NOMO-1 treated with dmso at 0.1 percent for 144 hours (cell line): ENCODE data around the gene KIAA0232.
A peak's percentile ranks its signal among the peaks of the same experiment; 100 is the strongest.
"Not testable (repeated sequence)": the region's sequence is repeated elsewhere in the genome, so short reads cannot be mapped to it uniquely, and the experiment has no call there.

ENCODE experiments used
- DNase-seq: peaks from one replicate; lab custom pipeline; 2025; ENCODE audit not compliant: unreplicated experiment; lab: John Stamatoyannopoulos, UW

KIAA0232 gene

DNA sequence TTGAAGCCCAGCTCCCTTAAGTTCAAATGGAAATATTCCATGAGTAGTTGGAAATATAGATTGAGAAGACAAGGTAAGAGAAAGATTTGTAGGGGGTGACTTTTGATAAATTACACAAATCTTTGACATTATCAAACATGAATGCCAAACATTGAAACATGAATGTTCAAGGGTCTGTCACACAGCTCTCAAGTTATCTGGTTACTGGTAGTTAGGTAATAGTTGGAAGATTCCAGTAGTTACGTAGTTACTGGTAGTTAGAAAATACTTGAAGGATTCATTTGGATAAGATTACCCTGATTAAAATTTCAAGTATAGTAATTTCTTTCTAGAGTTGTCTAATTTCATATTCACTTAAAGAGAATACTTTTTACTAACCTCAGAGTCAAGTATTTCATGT is 20.7 kb downstream of the KIAA0232 start:
- no peak for DNase-seq

GRCh38 chr4:6804082-6804752 is 21.7 kb downstream of the KIAA0232 start:
- DNase-seq = no peak

- DNase-seq = peak; percentile 8
These were observed 24.5 kb downstream of the KIAA0232 start for GRCh38 chr4:6806924-6807626.

DNA sequence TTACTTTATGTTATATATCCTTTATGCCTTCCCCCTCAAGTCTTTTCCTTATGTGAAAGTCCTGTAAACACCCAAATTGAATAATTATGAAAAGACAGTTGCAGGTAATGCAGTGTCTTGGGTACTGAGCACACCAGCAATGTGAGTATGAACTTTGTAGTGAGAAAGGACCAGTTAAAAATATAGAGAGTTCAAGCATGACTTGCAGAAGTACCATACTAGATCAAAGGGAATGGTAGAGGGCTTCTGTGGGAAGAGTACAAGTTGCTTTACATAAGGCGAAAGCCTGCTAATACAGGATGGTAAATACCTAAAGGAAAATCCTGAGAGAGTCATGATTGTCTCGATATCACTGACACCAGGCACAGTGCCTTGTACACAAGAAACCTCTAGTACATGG is 25.7 kb downstream of the KIAA0232 start:
- no peak for DNase-seq

DNA sequence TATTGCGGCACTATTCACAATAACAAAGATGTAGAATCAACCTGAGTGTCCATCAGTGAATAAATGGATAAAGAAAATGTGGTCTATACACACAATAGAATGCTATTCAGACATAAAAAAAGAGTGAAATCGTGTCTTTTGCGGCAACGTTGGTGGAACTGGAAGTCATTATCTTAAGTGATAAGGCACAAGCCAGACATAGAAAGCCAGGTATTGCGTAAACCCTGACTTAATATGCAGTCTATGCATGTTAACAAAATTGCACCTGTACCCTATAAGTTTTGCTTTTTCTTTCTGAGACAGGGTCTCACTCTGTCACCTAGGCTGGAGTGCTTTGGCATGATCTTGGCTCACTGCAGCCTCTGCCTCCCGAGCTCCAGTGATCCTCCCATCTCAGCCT is 28.6 kb downstream of the KIAA0232 start:
- DNase-seq = peak; percentile 48

DNA sequence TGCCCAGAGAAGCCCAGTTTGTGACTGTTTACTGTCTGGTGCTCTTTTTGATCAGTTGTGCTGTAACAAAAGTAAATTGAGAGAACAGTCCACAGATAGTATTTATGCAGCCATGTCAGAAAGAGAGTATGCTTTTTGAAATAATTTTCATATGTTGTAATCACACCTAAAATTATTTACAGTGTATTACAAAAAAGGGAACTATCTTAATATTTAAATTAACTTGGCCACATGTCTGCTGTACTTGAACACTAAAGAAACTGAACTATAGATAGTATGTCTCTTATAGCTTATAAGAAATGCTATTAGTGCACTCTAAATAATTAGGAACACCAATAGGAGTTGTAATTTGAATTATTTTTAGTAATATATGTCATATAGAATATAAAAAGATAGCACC is 30.2 kb downstream of the KIAA0232 start:
- peak; percentile 2 for DNase-seq

DNA sequence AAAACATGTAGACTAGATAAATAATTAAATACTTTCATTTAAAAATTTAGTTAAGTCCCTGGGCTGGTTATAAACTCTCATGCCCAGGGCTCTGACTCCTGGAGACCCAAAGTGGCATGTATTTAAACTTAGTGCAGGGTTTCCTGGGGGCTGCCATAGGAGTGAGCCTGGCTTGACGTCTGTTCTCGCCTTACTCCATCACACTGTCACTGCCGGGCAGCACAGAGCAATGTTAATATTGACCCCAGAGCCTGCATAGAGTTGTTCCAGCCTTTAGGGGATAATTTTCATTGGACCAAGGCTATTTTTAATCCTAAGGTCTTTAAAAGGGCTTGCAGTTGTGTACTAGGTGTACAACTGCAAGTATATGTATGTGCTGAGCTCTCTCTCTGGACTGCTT is 31.2 kb downstream of the KIAA0232 start:
- no peak for DNase-seq

DNA sequence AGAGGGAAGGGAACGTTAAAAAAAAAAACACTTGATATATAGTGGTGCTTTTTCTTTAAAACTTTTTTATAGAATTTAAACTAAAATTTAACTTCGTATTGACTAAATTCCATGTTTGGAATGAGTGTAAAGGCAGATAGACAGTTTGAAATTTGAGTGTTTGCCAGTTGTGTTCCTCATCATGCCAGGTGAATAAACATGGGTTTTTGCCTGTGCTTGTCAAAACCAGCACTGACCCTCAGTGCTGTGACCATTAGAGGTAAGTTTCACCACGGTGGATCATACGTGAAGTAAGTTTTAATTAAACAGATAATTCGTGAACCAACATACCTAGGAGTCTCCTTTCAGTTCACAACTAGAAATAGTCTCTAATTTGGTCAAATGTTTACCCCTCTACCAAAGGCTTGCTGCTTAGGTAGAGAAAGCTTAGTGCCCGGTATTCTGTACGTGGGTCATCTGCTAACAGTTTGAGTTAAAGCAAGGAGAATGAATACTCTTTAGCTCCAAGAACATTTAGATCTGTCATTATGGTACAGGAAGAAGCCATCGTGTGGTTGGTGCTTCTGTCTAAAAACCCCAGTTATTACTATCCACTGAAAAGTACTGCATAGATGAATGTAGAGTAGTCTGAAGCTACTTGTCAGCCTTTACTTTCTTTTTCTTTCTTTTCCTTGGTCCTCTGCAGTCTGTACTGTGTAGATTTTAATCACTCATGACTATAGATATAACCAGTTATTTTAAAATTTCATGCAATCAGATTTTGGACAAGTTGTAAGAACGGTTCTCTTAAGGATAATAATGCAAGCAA is 32.7 kb downstream of the KIAA0232 start:
- no peak for DNase-seq

- no peak for DNase-seq
These were observed 36.8 kb downstream of the KIAA0232 start for GRCh38 chr4:6819295-6819694.

- no peak for DNase-seq
These were observed 38.2 kb downstream of the KIAA0232 start for GRCh38 chr4:6820695-6821094.

- no peak for DNase-seq
These were observed 41.5 kb downstream of the KIAA0232 start for GRCh38 chr4:6824071-6824470.

DNA sequence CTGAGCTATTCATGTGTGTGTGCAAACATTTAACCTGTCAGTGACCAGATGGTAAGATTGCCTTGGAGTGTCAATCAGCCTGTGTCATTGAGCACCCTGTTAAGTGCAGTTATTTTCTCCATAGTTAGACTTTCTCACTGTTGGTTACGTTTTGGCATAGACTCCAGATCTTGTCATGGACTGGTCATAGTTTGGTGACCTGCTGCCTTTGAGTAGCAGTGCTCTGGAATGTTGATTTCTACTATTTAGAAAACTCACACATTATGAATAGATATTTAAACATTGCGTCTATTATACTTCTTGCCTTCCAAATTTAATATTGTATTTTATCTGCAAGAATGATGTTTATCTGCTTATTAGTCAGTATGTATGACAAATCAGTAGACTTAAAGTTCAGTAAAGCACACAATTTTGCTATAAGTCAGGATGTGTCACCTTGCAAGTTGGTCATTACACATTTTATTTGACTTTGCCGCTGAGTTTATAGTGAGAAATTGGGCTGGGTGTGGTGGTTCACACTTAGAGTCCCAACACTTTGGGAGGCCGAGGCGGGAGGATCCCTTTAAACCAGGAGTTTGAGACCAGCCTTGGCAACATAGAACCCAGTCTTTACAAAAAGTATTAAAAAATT is 42.4 kb downstream of the KIAA0232 start:
- DNase-seq = no peak

DNA sequence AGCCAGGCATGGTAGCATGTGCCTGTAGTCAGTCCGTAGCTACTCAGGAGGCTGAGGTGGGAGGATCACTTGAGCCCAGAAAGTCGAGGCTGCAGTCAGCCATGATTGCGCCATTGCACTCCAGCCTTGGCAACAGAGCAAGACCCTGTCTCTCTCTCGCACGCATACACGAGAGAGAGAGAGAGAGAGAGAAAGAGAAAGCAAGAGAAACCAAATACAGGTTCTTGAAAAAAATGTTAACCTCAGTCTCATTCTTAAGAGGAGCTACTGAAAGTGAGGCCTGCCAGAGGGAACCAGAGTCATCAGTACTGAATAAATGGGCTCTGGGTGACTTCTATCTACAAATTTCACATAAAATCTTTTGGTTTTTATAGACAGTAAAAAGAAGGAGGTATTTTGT is 42.9 kb downstream of the KIAA0232 start:
- no peak for DNase-seq

GRCh38 chr4:6826781-6827508 is 44.4 kb downstream of the KIAA0232 start:
- no peak for DNase-seq

GRCh38 chr4:6829086-6829485 is 46.6 kb downstream of the KIAA0232 start:
- DNase-seq = no peak

DNA sequence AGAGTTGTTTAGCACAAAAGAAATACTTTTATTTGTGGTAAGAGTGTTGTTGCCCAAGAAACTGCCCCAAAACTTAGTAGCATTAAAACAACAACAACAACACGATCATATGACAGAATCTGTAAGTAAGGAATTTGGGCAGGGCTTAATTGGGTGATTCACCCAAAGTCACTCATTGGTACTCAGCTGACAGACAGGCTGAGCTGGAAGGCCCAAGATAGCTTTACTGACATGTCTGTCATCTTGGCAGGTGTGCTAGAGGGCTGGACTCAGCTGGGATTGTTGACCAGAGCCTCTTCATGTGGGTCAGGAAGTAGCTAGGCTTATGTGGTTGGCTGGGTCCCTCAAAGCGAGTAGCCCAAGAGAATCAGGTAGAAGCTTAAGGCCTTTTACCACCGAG is 52.3 kb downstream of the KIAA0232 start:
- DNase-seq = no peak

DNA sequence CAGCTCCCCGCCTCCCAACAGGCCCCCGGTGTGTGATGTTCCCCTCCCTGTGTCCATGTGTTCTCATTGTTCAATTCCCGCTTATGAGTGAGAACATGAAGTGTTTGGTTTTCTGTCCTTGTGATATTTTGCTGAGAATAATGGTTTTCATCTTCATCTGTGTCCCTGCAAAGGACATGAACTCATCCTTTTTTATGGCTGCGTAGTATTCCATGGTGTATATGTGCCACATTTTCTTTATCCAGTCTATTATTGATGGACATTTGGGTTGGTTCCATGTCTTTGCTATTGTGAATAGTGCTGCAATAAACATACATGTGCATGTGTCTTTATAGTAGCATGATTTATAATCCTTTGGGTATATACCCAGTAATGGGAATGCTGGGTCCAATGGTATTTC is 53.1 kb downstream of the KIAA0232 start:
- not testable (repeated sequence) for DNase-seq

DNA sequence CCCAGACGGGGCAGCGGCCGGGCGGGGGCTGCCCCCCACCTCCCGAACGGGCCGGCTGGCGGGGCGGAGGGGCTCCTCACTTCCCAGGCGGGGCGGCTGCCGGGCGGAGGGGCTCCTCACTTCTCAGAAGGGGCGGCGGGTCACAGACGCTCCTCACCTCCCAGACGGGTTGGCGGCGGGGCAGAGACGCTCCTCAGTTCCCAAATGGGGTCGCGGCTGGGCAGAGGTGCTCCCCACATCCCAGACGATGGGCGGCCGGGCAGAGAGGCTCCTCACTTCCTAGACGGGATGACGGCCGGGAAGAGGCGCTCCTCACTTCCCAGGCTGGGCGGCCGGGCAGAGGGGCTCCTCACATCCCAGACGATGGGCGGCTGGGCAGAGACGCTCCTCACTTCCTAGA is 54.6 kb downstream of the KIAA0232 start:
- DNase-seq = not testable (repeated sequence)

DNA sequence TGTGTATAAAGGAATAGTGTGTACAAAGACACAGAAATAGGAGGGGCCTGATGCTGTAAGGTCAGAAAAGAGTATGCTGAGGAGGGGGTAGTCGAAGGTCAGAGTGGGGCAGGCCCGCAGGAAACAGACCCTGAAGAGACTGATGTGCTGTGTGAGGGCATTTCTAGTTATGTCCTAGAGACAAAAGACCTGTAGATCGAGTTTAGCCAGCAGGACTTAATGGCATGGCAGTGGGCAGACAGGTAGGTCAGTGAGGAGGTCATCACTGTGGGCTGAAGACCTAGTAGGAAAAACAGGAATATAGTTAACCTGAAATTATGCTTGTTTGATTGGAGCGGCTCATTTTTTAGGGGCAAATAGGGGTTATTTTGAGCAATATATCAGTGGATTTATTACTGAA is 57.1 kb downstream of the KIAA0232 start:
- DNase-seq = no peak

- no peak for DNase-seq
These were observed 57.8 kb downstream of the KIAA0232 start for GRCh38 chr4:6840062-6840976.
